Parathyroid adenoma (tissue), 2 donors: Measurements from ENCODE around the gene CBL.

Experiments
- H2AFZ ChIP-seq: fragments of 300-600 bp; sonication (generic); one replicate; pipeline ENCODE4 v1.7.0; 2017; ENCODE audit warnings: antibody characterized with exemption, mild to moderate bottlenecking
- H3K27ac ChIP-seq: fragments of 300-600 bp; sonication (generic); one replicate; pipeline ENCODE4 v1.7.0; 2017
- H3K27me3 ChIP-seq: fragments of 300-600 bp; sonication (generic); one replicate; pipeline ENCODE4 v1.7.0; 2017; ENCODE audit warnings: low read length; ENCODE audit not compliant: control insufficient read depth, insufficient read depth
- H3K36me3 ChIP-seq: fragments of 300-600 bp; sonication (generic); one replicate; pipeline ENCODE4 v1.7.0; 2017; ENCODE audit warnings: low read length; ENCODE audit not compliant: control insufficient read depth, insufficient read depth
- H3K4me1 ChIP-seq: fragments of 300-600 bp; sonication (generic); one replicate; pipeline ENCODE4 v1.7.0; 2017; ENCODE audit warnings: control low read depth
- H3K4me2 ChIP-seq: fragments of 300-600 bp; sonication (generic); one replicate; pipeline ENCODE4 v1.7.0; 2017; ENCODE audit warnings: low read length
- H3K4me3 ChIP-seq: fragments of 300-600 bp; sonication (generic); one replicate; pipeline ENCODE4 v1.7.0; 2017; ENCODE audit warnings: low read depth, low read length
- H3K79me2 ChIP-seq: fragments of 300-600 bp; sonication (generic); one replicate; pipeline ENCODE4 v1.7.0; 2017; ENCODE audit warnings: control low read depth
- H3K9ac ChIP-seq: fragments of 300-600 bp; sonication (generic); one replicate; pipeline ENCODE4 v1.7.0; 2017; ENCODE audit warnings: mild to moderate bottlenecking
- H3K9me3 ChIP-seq: fragments of 300-600 bp; sonication (generic); one replicate; pipeline ENCODE4 v1.7.0; 2017; ENCODE audit warnings: low read length; ENCODE audit not compliant: control insufficient read depth
- CTCF ChIP-seq: fragments of 300-600 bp; sonication (generic); IDR thresholded peaks from one replicate; pipeline ENCODE4 v1.7.0; 2017; ENCODE audit warnings: antibody characterized with exemption, mild to moderate bottlenecking
- donor health status: primary hyperparathyroidism.

CBL gene

DNA sequence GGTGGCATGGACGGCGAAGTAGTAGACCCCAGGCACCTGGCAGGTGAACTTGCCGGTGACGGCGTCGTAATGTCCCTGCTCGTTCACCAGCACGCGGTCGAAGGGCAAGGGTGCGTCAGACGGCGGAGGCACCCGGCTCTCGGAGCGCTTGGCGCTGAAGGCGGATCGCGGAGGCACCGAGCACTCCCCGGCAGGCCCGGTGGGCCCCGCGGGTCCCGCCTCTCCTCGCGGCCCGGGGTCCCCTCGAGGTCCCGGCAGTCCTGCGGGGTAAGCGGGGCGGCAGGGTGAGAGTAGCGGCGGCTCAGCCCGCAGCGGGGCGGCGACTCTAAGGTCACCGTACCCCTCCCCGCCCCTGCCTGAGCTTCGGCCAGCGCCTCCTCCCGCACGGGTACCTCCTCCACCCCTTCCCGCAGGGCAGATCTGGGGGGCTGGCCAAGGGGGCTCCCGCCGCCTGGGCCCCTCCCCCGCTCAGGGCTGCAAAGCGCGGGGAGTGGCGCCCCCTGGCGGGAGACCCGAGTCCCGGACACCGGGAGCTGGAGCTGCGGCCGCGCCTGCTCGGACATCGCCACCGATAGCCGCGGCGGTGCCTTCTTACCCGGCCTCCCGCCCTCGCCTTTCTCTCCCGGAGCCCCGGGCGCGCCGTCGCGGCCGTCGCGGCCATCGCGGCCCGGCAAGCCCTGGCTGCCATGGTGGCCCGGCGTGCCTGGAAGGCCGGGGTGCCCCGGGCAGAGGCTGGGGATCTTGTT, 133.6 kb downstream of the CBL start:
- peak; percentile 51 for TF ChIP-seq CTCF
- Histone ChIP-seq H3K79me2 (no peaks in the 10 kb centered on the region), H3K36me3 (no peaks in the 10 kb centered on the region), H3K4me2 (peak overlapping the region; percentile 51), H3K9ac (no peak overlapping the region), H3K4me1 (no peaks in the 10 kb centered on the region), H3K27me3 (no peaks in the 10 kb centered on the region), H3K27ac (peak overlapping the region; percentile 72), H2AFZ (peak overlapping the region; percentile 62), H3K4me3 (peak overlapping the region; percentile 50), H3K9me3 (no peaks in the 10 kb centered on the region)

DNA sequence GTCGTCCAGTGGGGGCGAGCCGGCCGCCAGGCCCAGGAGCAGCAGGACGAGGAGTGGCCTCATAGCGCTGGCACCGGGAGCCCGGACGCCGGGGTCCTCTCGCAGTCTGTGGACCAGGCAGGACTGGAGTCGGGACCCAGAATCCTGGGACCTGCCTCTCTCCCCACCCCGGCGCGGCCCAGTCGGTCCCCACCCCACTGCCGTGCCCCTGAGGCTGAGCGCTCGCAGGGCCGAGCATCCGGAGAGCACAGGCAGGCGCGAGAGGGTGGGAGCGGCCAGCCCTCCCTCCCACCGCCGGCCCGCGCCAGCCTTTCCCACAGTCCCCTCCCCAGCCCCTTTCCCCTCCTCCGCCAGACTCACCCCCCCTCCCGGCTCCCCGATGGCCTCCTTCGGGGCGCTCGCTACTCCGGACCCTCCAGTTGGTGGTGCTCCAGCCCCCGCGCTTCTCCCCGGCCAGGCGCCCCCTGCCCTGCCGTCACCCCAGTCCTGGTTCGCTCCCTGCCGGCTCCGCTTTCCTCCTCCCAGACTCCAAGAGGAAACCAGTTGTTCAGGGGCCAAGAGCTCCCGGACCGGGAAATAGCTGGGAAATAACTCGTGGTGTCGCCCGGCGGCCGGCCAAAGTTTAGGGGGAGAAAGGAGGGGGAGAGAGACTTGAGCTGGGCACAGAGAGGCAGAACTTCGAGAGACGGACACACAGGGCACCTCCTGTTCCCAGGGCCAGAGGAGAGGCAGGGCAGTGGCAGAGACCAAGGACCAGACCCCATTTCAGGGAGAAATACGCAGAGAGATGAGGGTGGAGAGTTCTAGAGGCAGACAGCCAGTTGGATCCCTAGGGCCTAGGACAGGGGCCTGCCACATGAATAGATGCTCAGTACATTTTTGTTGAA, 134.4 kb downstream of the CBL start, which contains the start of gene C1QTNF5:
C1QTNF5 (minus strand) TSS at position 549 of the 887 bp plus-strand sequence; CDS start at position 63, 486 bp downstream.
- Histone ChIP-seq H3K9me3 (no peaks in the 10 kb centered on the region), H3K27me3 (no peaks in the 10 kb centered on the region), H3K4me2 (peak within 1 kb of the TSS; percentile 51), H3K4me3 (peak within 1 kb of the TSS; percentile 50), H3K79me2 (no peaks in the 10 kb centered on the region), H3K9ac (no peak within 1 kb of the TSS), H3K4me1 (no peaks in the 10 kb centered on the region), H3K36me3 (no peaks in the 10 kb centered on the region), H3K27ac (peak within 1 kb of the TSS; percentile 72), H2AFZ (peak within 1 kb of the TSS; percentile 62)
- no peak for TF ChIP-seq CTCF

DNA sequence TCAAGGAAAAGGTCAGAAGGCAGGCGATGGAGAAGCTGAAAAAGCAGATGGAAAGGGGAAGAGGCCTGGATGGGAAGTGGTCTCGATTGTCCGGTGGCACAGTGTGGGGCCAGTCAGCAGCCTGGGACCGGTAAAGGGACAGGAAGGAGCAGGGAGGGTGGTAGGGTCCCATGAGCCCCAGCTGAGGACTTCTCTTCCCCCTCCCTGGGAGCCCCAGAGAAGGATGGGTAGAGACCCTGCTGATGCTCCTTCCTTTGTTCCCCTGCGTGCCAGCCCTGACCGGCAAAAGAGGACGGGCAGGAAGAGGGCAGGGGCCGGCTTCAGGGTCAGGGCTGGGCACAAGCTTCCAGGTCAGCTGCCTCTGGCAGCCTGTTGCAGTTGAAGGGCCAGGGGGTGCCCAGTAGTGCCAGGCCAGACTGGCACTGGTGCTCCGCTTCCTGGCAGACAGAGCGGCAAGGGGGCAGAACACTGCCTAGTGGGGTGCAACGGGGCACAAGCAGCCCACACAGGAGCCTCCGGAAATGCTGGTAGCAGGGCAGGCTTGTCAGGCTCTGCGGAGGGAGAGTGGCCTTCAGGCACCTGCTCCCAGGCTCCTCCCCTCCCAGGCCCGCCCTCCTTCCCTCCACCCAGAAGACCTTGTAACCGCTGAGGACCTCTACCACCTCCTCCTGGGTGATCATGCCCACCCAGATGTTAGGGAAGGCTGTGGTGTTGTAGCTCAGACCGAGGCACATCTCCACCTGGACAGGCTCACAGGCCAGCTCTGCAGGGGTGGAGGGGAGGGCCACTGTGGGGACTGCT, 135.3 kb downstream of the CBL start:
- Histone ChIP-seq H3K36me3 (no peaks in the 10 kb centered on the region), H3K27ac (peak overlapping the region; percentile 72), H3K79me2 (no peaks in the 10 kb centered on the region), H3K9me3 (no peaks in the 10 kb centered on the region), H3K4me2 (no peak overlapping the region), H3K27me3 (no peaks in the 10 kb centered on the region), H2AFZ (no peak overlapping the region), H3K4me3 (no peak overlapping the region), H3K9ac (no peak overlapping the region), H3K4me1 (no peaks in the 10 kb centered on the region)
- TF ChIP-seq CTCF, result no peak

GRCh38 chr11:119342023-119342300, 135.8 kb downstream of the CBL start:
- H3K4me1 ChIP-seq, result no peaks in the 10 kb centered on the region
- TF ChIP-seq CTCF, result no peak
- H3K27me3 ChIP-seq, result no peaks in the 10 kb centered on the region
- no peak overlapping the region for H2AFZ ChIP-seq
- H3K27ac ChIP-seq, result no peak overlapping the region
- no peaks in the 10 kb centered on the region for H3K36me3 ChIP-seq
- no peak overlapping the region for H3K4me3 ChIP-seq
- no peaks in the 10 kb centered on the region for H3K9me3 ChIP-seq
- H3K79me2 ChIP-seq, result no peaks in the 10 kb centered on the region
- no peak overlapping the region for H3K9ac ChIP-seq
- no peak overlapping the region for H3K4me2 ChIP-seq
